Measurements from ENCODE around the gene SVIL. TPM values are rescaled to one million over a fixed set of nuclear protein-coding genes. Genes with fewer than 3 reads are reported as not detected.

SVIL gene
- total RNA-seq, 4 donors from 2014 or later = 30.3 to 84.3 (median 62.5) TPM

- no peak for DNase-seq
- peaks cover 0 to 90% (median 0%) of the 10 kb centered on the region in 3 donors for H3K36me3 ChIP-seq
- H3K9me3 ChIP-seq = no peaks in the 10 kb centered on the region
- no peak for TF ChIP-seq POLR2A (IDR thresholded peaks at IDR 0.05)
- H3K27me3 ChIP-seq = no peaks in the 10 kb centered on the region
- H3K4me1 ChIP-seq = peaks cover 0 to 10% (median 0%) of the 10 kb centered on the region in 4 donors
- H3K4me3 ChIP-seq = no peak overlapping the region
- H3K27ac ChIP-seq = no peak overlapping the region
Measured at GRCh38 chr10:29473406-29474100, 161.2 kb downstream of the SVIL start.

- Histone ChIP-seq H3K9me3 (no peaks in the 10 kb centered on the region), H3K4me1 (peaks cover 0 to 10% (median 0%) of the 10 kb centered on the region in 4 donors), H3K27ac (no peak overlapping the region), H3K4me3 (no peak overlapping the region), H3K27me3 (no peaks in the 10 kb centered on the region), H3K36me3 (peaks cover 0 to 92% (median 0%) of the 10 kb centered on the region in 3 donors)
- no peak for DNase-seq
- TF ChIP-seq CTCF (IDR thresholded peaks at IDR 0.05) = no peak
- no peak for TF ChIP-seq POLR2A (IDR thresholded peaks at IDR 0.05)
Measured at GRCh38 chr10:29473087-29473356, 161.7 kb downstream of the SVIL start.

- no peaks in the 10 kb centered on the region for H3K27me3 ChIP-seq
- DNase-seq = no peak
- peak overlapping the region in 1 of 4 donors; percentile 2 for H3K27ac ChIP-seq
- peaks cover 0 to 10% (median 0%) of the 10 kb centered on the region in 4 donors for H3K4me1 ChIP-seq
- TF ChIP-seq CTCF (IDR thresholded peaks at IDR 0.05) (no peak), POLR2A (IDR thresholded peaks at IDR 0.05) (no peak)
- H3K9me3 ChIP-seq = no peaks in the 10 kb centered on the region
- H3K36me3 ChIP-seq = peaks cover 0 to 93% (median 0%) of the 10 kb centered on the region in 3 donors
- no peak overlapping the region for H3K4me3 ChIP-seq
Measured at GRCh38 chr10:29472301-29473086, 162.3 kb downstream of the SVIL start.

GRCh38 chr10:29471544-29471859 lies 163.3 kb downstream of the SVIL start:
- TF ChIP-seq POLR2A (IDR thresholded peaks at IDR 0.05) = no peak
- no peak for TF ChIP-seq CTCF (IDR thresholded peaks at IDR 0.05)
- no peak for DNase-seq
- no peaks in the 10 kb centered on the region for H3K9me3 ChIP-seq
- peaks cover 0 to 94% (median 0%) of the 10 kb centered on the region in 3 donors for H3K36me3 ChIP-seq
- H3K27ac ChIP-seq = peak overlapping the region in 1 of 4 donors; percentile 2
- no peak overlapping the region for H3K4me3 ChIP-seq
- peaks cover 0 to 10% (median 0%) of the 10 kb centered on the region in 4 donors for H3K4me1 ChIP-seq
- no peaks in the 10 kb centered on the region for H3K27me3 ChIP-seq

GRCh38 chr10:29470843-29471543 lies 163.8 kb downstream of the SVIL start:
- H3K4me3 ChIP-seq = no peak overlapping the region
- no peak for DNase-seq
- no peak for TF ChIP-seq CTCF (IDR thresholded peaks at IDR 0.05)
- TF ChIP-seq POLR2A (IDR thresholded peaks at IDR 0.05) = no peak
- H3K9me3 ChIP-seq = no peaks in the 10 kb centered on the region
- H3K27me3 ChIP-seq = no peaks in the 10 kb centered on the region
- peaks cover 0 to 90% (median 0%) of the 10 kb centered on the region in 3 donors for H3K36me3 ChIP-seq
- H3K27ac ChIP-seq = no peak overlapping the region
- peaks cover 0 to 10% (median 0%) of the 10 kb centered on the region in 4 donors for H3K4me1 ChIP-seq

- peaks cover 0 to 87% (median 0%) of the 10 kb centered on the region in 3 donors for H3K36me3 ChIP-seq
- H3K4me3 ChIP-seq = no peak overlapping the region
Measured at GRCh38 chr10:29470355-29470705, 164.4 kb downstream of the SVIL start.

More at GRCh38 chr10:29470355-29470705, 164.4 kb downstream of the SVIL start:
- no peaks in the 10 kb centered on the region for H3K27me3 ChIP-seq
- H3K4me1 ChIP-seq = peaks cover 0 to 10% (median 0%) of the 10 kb centered on the region in 4 donors
- H3K9me3 ChIP-seq = no peaks in the 10 kb centered on the region
- DNase-seq = no peak
- TF ChIP-seq POLR2A (IDR thresholded peaks at IDR 0.05) = no peak
- TF ChIP-seq CTCF (IDR thresholded peaks at IDR 0.05) = peak in 1 of 6 experiments; percentile 18
- H3K27ac ChIP-seq = no peak overlapping the region

Measured in Peyer's patch (tissue), 4 donors.